Thyroid gland (tissue), 4 donors: ENCODE data around the gene EXOC3L1. TPM values are rescaled to one million over a fixed set of nuclear protein-coding genes. Genes with fewer than 3 reads are reported as not detected.

Experiments used
- DNase-seq, 2 donors: peaks; one replicate each; pipeline ENCODE4 v3.0.0-alpha.2; 2019
- H3K27ac ChIP-seq, 3 donors: fragments of 200-600 bp; sonication (generic); 1 replicate in 2 of 3; 2 replicates in 1 of 3; pipeline ENCODE4 v1.5.1; 2016 to 2019; ENCODE audit warnings: mild to moderate bottlenecking in 1 of 3, moderate library complexity in 1 of 3
- H3K27me3 ChIP-seq: fragments of 200-600 bp; sonication (generic); one replicate; pipeline ENCODE4 v1.5.1; 2019
- H3K36me3 ChIP-seq, 2 donors: fragments of 200-600 bp; sonication (generic); one replicate each; pipeline ENCODE4 v1.5.1; 2016 to 2019
- H3K4me1 ChIP-seq, 2 donors: fragments of 200-600 bp; sonication (generic); one replicate each; pipeline ENCODE4 v1.5.1; 2017 to 2019
- H3K4me3 ChIP-seq, 3 donors: fragments of 200-600 bp; sonication (generic); replicated peaks in 1 of 3; 1 replicate in 2 of 3; 2 replicates in 1 of 3; pipeline ENCODE4 v1.5.1; 2016; ENCODE audit warnings: mild to moderate bottlenecking in 1 of 3
- H3K9me3 ChIP-seq: fragments of 200-600 bp; sonication (generic); one replicate; pipeline ENCODE4 v1.5.1; 2017
- POLR2A ChIP-seq, 2 donors: fragments of 450-650 bp; IDR thresholded peaks; one replicate each; pipeline ENCODE4 v1.6.1; 2017; ENCODE audit warnings: antibody characterized with exemption in 2 of 2, mild to moderate bottlenecking in 2 of 2, moderate library complexity in 1 of 2
- WGBS, 2 donors: methylation state at CpG; one replicate each; pipeline ENCODE4 v1.1.5; 2017; 5-methylcytosine and 5-hydroxymethylcytosine counted together
- intact Hi-C: fragments of 100-400 bp; cut with DNase I; formaldehyde crosslinking; loops from one replicate; pipeline ENCODE4 v1.15.1; 2023
- total RNA-seq, 4 donors: library from RNA; depleted of rRNA; stranded (reverse); fragments of >200 nt; gene quantifications; one replicate each; pipeline ENCODE4 v1.2.3, GENCODE V29; 2016
- TF ChIP-seq, protein P1 (sequence below), 6 experiments: fragments of 200-600 bp in 3 of 6; fragments of 450-650 bp in 3 of 6; sonication (generic) in 3 of 6; IDR thresholded peaks; one replicate each; pipeline ENCODE4 v1.5.1; 2016 to 2019; ENCODE audit warnings: antibody characterized with exemption in 6 of 6, mild to moderate bottlenecking in 2 of 6, inconsistent platforms in 1 of 6, moderate library complexity in 1 of 6

The EXOC3L1 gene
- total RNA-seq, 4 donors from 2014 or later: 5.9 to 8.6 (median 7.6) TPM

DNA sequence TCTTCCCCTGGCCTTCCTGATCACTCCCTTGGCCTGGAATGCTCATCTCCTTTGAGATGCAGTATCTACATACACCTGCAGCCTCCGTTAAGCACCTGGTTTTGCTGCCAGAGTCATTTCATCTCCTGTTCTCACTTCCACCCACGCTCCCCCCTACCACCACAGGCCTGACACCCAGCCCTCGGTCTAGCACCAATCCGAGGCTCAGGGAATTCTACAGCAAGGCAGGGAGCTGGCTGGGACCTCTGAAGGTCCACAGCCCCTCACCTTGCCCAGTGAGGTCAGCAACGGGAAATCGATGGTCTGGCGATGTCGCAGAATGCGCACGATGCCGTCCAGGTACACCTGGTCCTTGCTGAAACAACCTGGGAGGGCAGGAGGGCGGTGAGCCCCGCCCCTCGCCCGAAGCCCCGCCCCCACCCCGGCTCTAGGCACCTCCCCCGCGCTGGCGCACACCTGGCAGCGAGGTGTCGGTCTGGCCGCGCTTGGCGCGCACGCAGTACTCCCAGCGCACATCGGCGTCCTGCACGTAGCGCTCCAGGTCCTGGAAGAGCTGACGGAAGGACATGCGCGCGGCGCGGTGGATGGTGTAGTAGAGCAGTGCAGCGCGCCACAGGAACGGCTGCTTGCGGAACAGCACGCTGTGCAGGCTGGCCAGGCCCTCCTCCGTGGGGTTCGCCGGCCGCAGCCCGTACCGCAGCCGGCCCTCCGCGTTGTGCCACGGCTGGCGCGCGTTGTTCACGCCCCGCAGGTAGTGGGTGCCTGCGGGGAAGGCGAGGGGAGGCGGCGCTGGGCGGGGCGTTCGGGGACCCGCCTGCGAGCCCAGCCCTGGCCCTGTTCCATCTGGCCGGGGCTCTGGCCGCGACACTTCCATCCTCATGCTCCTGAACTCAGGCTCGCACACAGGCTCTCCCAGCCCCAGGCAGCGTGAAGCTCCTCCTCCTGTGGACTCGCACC lies 11.9 kb downstream of the EXOC3L1 start:
- 7 to 21% methylated on average over 15 to 24 of the region's 73 CpGs for WGBS, 2 donors
- TF ChIP-seq, protein P1, sequence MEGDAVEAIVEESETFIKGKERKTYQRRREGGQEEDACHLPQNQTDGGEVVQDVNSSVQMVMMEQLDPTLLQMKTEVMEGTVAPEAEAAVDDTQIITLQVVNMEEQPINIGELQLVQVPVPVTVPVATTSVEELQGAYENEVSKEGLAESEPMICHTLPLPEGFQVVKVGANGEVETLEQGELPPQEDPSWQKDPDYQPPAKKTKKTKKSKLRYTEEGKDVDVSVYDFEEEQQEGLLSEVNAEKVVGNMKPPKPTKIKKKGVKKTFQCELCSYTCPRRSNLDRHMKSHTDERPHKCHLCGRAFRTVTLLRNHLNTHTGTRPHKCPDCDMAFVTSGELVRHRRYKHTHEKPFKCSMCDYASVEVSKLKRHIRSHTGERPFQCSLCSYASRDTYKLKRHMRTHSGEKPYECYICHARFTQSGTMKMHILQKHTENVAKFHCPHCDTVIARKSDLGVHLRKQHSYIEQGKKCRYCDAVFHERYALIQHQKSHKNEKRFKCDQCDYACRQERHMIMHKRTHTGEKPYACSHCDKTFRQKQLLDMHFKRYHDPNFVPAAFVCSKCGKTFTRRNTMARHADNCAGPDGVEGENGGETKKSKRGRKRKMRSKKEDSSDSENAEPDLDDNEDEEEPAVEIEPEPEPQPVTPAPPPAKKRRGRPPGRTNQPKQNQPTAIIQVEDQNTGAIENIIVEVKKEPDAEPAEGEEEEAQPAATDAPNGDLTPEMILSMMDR (IDR thresholded peaks at IDR 0.05): peak in 2 of 6 experiments; percentile 22 to 26
- peak in 1 of 2 donors; percentile 64 for TF ChIP-seq POLR2A (IDR thresholded peaks at IDR 0.05)
- intact Hi-C loops: no loop called here
- peak; percentile 89 for DNase-seq
- Histone ChIP-seq H3K4me3 (peak overlapping the region in 1 of 3 donors; percentile 41), H3K27me3 (no peaks in the 10 kb centered on the region), H3K36me3 (no peaks in the 10 kb centered on the region), H3K9me3 (no peaks in the 10 kb centered on the region), H3K4me1 (peaks cover 26 to 37% of the 10 kb centered on the region in 2 donors), H3K27ac (peak overlapping the region; percentile 51 to 74 (median 55))

DNA sequence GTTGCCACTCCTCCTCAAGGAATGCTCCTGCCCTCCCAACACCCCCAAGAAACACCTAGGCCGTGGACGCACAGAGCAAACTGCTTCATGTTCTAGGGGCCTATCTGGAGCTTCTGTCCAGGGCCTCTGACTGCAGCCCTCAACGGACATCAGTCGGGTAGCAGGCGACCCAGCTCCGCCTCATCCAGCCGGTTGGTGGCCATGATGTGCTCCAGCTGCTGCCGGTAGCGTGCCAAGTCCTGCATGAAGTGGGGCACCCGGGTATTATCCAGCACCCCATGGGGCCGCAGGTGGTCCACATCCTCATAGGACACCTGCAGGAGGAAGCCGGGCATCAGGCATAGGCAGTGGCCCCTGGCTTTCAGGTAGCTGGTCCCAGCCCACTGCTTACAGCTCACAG lies 13.3 kb downstream of the EXOC3L1 start:
- H3K9me3 ChIP-seq: no peaks in the 10 kb centered on the region
- TF ChIP-seq, protein P1 (IDR thresholded peaks at IDR 0.05): no peak
- TF ChIP-seq POLR2A (IDR thresholded peaks at IDR 0.05): no peak
- no peak overlapping the region for H3K4me3 ChIP-seq
- 96 to 100% methylated on average over 5 to 7 of the region's 12 CpGs for WGBS, 2 donors
- no peak overlapping the region for H3K27ac ChIP-seq
- no peak for DNase-seq
- no peaks in the 10 kb centered on the region for H3K36me3 ChIP-seq
- intact Hi-C loops: no loop called here
- H3K27me3 ChIP-seq: no peaks in the 10 kb centered on the region
- H3K4me1 ChIP-seq: peaks cover 24 to 35% of the 10 kb centered on the region in 2 donors

DNA sequence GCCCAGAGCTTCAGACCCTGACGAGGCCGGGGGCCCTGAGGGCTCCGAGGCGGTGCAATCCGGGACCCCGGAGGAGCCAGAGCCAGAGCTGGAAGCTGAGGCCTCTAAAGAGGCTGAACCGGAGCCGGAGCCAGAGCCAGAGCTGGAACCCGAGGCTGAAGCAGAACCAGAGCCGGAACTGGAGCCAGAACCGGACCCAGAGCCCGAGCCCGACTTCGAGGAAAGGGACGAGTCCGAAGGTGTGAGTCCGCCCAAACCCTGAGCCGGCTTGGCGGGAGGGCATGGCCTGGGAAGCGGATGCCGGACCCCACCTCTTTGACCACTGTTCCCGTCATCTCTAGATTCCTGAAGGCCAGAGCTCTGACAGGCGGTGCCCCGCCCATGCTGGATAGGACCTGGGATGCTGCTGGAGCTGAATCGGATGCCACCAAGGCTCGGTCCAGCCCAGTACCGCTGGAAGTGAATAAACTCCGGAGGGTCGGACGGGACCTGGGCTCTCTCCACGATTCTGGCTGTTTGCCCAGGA lies 15.2 kb downstream of the EXOC3L1 start:
- intact Hi-C loops: no loop called here
- Histone ChIP-seq H3K27me3 (no peaks in the 10 kb centered on the region), H3K4me3 (peak overlapping the region in 2 of 3 donors; percentile 8 to 32), H3K4me1 (peaks cover 33 to 49% of the 10 kb centered on the region in 2 donors), H3K27ac (peak overlapping the region; percentile 77 to 94 (median 92)), H3K36me3 (no peaks in the 10 kb centered on the region), H3K9me3 (no peaks in the 10 kb centered on the region)
- 34 to 62% methylated on average over 11 to 17 of the region's 31 CpGs for WGBS, 2 donors
- TF ChIP-seq, protein P1 (IDR thresholded peaks at IDR 0.05): no peak
- no peak for TF ChIP-seq POLR2A (IDR thresholded peaks at IDR 0.05)
- DNase-seq: no peak

DNA sequence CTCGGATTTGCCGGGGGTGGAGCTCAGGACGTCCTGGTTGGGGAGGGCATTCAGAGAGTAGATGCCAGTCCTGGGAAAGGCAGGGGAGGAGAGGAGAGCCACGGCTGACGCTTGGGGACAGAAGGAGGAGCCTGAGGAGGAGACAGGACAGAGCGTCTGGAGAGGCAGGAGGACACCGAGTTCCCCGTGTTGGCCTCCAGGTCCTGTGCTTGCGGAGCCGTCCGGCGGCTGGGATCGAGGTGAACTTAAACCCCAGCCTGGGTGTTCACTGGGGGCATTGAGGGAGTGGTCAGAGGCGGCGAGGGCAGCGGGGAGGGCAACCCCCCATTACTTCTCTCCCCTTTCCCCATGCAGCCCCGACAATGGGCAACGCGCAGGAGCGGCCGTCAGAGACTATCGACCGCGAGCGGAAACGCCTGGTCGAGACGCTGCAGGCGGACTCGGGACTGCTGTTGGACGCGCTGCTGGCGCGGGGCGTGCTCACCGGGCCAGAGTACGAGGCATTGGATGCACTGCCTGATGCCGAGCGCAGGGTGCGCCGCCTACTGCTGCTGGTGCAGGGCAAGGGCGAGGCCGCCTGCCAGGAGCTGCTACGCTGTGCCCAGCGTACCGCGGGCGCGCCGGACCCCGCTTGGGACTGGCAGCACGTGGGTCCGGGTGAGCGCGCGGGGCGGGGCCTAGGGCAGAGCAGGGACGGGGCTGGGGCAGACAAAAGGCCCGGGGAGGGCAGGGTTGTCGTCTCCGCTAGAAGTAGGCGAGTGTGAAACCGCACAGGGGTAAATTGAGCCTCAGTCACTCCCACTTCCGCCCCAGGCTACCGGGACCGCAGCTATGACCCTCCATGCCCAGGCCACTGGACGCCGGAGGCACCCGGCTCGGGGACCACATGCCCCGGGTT lies 15.9 kb downstream of the EXOC3L1 start:
- 0 to 1% methylated on average over 16 of the region's 71 CpGs for WGBS, 2 donors
- Histone ChIP-seq H3K9me3 (no peaks in the 10 kb centered on the region), H3K4me1 (peaks cover 39 to 55% of the 10 kb centered on the region in 2 donors), H3K27me3 (no peaks in the 10 kb centered on the region), H3K27ac (peak overlapping the region; percentile 77 to 94 (median 92)), H3K36me3 (no peaks in the 10 kb centered on the region), H3K4me3 (peak overlapping the region; percentile 8 to 32 (median 31))
- DNase-seq: peak; percentile 96 to 97
- peak; percentile 27 to 82 for TF ChIP-seq POLR2A (IDR thresholded peaks at IDR 0.05)
- TF ChIP-seq, protein P1 (IDR thresholded peaks at IDR 0.05): peak in 2 of 6 experiments; percentile 38 to 44
- intact Hi-C loops: no loop called here
